ENCODE data around the gene NCF1.
"Not testable (repeated sequence)": the region's sequence is repeated elsewhere in the genome, so short reads cannot be mapped to it uniquely, and the experiment has no call there.

GRCh38 chr7:74758268-74758667 is 15.5 kb upstream of the NCF1 start:
- not testable (repeated sequence) for TF ChIP-seq CTCF (conservative IDR thresholded peaks at IDR 0.05; ENCODE audit: low read depth, low read length); POLR2A (IDR thresholded peaks at IDR 0.05; ENCODE audit: low read depth, low read length); RCOR1 (IDR thresholded peaks at IDR 0.05; ENCODE audit: insufficient replicate concordance, low read length); SMC3 (IDR thresholded peaks at IDR 0.05; ENCODE audit: low read depth, low read length); RFX5 (IDR thresholded peaks at IDR 0.05; ENCODE audit: low read depth, low read length); CEBPB (IDR thresholded peaks at IDR 0.05; ENCODE audit: low read depth, low read length); MAFK (IDR thresholded peaks at IDR 0.05; ENCODE audit: low read depth, low read length); USF2 (IDR thresholded peaks at IDR 0.05; ENCODE audit: low read depth, low read length); CHD1 (IDR thresholded peaks at IDR 0.05; ENCODE audit: low read depth, low read length); BHLHE40 (IDR thresholded peaks at IDR 0.05; ENCODE audit: low read depth, low read length); NFE2L2 (IDR thresholded peaks at IDR 0.05; ENCODE audit: low read depth, low read length); MAZ (IDR thresholded peaks at IDR 0.05; ENCODE audit: borderline replicate concordance, low read depth, low read length); RAD21 (IDR thresholded peaks at IDR 0.05; ENCODE audit: low read length); ELK1 (IDR thresholded peaks at IDR 0.05; ENCODE audit: borderline replicate concordance, low read depth, low read length)

All from IMR-90 (cell line).